Progenitor cell of endocrine pancreas (in vitro differentiated cells): Measurements from ENCODE around the gene DBP. TPM values are rescaled to one million over a fixed set of nuclear protein-coding genes. Genes with fewer than 3 reads are reported as not detected.

ENCODE experiments used
- DNase-seq: peaks from one replicate; pipeline ENCODE4 v3.0.0; 2021; ENCODE audit warnings: low spot score; ENCODE audit not compliant: unreplicated experiment
- H3K27ac Mint-ChIP-seq: 2 replicates; pipeline ENCODE4 v1.8.0; 2021; ENCODE audit warnings: mild to moderate bottlenecking, moderate library complexity, mixed read lengths
- H3K27me3 Mint-ChIP-seq: 2 replicates; pipeline ENCODE4 v1.8.0; 2021; ENCODE audit warnings: mixed read lengths
- H3K36me3 Mint-ChIP-seq: 2 replicates; pipeline ENCODE4 v1.8.0; 2022; ENCODE audit warnings: mixed read lengths; ENCODE audit not compliant: insufficient read depth
- H3K4me1 Mint-ChIP-seq: 2 replicates; pipeline ENCODE4 v1.8.0; 2021; ENCODE audit warnings: low read depth, mixed read lengths
- H3K4me3 Mint-ChIP-seq: 2 replicates; pipeline ENCODE4 v1.8.0; 2021; ENCODE audit warnings: low read depth, mild to moderate bottlenecking, moderate library complexity, mixed read lengths
- H3K9me3 Mint-ChIP-seq: 2 replicates; pipeline ENCODE4 v1.8.0; 2021; ENCODE audit warnings: low read depth, mixed read lengths
- total RNA-seq: library from RNA; stranded (reverse); gene quantifications from 2 replicates; pipeline ENCODE4 v1.2.1, GENCODE V29; 2021
- TF ChIP-seq, protein P1 (sequence below): fragments of 200-600 bp; sonication (generic); IDR thresholded peaks from one replicate; pipeline ENCODE4 v1.5.0; 2021; ENCODE audit warnings: antibody characterized with exemption, mild to moderate bottlenecking; ENCODE audit not compliant: unreplicated experiment

The DBP gene
- total RNA-seq, 1 donor from 2014 or later = 5.3 TPM

DNA sequence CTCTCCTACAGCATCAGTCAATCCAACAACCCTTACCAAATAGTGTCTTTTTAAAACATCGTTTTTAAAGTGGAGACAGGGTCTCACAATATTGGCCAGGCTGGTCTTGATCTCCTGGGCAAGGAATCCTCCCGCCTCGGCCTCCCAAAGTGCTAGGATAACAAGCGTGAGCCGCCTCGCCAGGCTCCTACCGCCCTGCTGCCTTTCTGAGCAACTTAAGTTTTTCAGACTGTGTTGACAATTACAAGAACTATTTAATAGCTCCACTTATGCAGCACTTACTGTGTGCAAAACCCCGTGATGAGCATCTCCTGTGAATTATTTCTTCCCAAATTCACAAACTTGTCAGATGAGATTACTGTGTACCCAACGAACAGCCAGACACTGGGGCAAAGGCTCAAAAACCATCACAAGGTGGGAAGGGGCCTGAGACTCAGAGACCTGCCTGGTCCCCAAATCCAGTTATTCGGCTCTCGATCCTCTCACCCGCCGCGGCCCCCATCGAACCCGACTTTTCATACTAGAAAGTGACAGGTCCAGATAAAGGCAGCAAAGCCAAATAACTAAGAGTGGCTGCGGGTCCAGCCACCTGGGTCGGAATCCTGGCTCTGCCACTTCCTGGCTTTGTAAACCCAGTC is 18.8 kb downstream of the DBP start:
- Mint-ChIP-seq H3K4me1 (peaks cover 37% of the 10 kb centered on the region), H3K27me3 (no peaks in the 10 kb centered on the region), H3K36me3 (peaks cover 11% of the 10 kb centered on the region), H3K9me3 (no peaks in the 10 kb centered on the region), H3K4me3 (peak overlapping the region; percentile 93), H3K27ac (peak overlapping the region; percentile 99)
- DNase-seq = no peak
- TF ChIP-seq, protein P1, sequence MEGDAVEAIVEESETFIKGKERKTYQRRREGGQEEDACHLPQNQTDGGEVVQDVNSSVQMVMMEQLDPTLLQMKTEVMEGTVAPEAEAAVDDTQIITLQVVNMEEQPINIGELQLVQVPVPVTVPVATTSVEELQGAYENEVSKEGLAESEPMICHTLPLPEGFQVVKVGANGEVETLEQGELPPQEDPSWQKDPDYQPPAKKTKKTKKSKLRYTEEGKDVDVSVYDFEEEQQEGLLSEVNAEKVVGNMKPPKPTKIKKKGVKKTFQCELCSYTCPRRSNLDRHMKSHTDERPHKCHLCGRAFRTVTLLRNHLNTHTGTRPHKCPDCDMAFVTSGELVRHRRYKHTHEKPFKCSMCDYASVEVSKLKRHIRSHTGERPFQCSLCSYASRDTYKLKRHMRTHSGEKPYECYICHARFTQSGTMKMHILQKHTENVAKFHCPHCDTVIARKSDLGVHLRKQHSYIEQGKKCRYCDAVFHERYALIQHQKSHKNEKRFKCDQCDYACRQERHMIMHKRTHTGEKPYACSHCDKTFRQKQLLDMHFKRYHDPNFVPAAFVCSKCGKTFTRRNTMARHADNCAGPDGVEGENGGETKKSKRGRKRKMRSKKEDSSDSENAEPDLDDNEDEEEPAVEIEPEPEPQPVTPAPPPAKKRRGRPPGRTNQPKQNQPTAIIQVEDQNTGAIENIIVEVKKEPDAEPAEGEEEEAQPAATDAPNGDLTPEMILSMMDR = no peak

DNA sequence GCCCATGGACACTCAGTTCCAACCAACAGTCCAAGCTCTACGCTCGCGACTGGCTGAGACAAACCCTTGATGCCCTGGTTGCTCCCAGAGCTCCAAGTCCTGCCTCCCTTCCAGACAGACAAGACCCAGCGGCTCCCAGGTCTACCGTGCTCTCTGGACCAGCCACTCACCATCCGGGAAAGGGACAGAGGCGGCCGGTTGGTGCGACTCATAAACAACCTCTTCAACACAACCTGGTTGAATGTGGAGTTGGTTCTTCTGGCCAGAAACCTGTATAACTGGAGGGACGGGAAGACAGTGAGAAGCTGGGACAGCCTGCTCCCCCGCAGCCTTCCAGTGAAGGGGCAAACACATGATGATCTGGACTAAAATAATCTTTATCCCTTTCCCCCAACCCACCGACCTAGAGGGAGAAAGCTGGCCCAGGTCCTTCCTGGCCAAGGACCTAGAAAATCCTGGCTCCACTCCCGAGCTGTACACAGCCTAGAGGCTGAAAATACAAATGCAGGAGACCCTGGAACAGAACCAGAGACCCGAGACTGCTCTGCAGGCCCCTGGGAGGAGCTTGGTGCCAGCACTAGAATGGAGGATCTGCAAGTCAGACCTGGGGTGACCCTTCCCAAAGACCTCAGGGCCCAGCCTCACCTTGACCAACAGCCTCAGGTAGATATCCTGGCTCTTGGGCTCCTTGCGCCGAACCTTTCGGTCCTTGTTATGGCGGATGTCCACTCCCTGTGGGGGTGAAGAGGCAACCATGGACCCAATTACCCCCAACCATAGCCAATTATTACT is 19.8 kb downstream of the DBP start:
- H3K4me1 Mint-ChIP-seq = peaks cover 35% of the 10 kb centered on the region
- peaks cover 11% of the 10 kb centered on the region for H3K36me3 Mint-ChIP-seq
- no peak for DNase-seq
- H3K9me3 Mint-ChIP-seq = no peaks in the 10 kb centered on the region
- H3K27ac Mint-ChIP-seq = peak overlapping the region; percentile 99
- H3K4me3 Mint-ChIP-seq = peak overlapping the region; percentile 93
- no peaks in the 10 kb centered on the region for H3K27me3 Mint-ChIP-seq
- TF ChIP-seq, protein P1 = no peak

DNA sequence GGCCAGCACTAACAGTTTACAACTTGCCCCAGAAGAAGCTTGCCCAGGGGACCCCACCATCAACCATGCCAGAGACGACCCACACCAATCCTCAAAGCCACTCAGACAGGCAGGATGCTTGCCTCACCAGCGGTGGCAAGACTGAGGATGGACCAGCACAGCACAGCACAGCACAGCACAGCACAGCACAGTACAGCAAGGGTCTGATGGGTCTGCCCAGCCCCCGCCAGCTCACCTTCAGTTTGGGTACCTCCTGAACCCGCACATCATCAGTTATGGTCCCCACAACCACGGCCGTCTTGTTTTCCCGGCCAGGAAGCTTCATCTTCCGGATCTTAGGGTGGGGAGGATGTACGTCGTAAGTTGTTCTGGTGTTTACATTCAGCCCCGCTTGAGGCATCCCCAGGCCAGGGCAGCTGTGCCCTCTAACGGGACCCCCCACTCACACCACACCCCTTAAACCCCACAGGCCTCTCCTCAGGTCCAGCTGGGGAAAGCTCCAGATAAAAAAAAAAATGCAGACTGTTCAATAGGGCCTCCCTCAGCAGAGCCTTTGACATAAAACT is 20.6 kb downstream of the DBP start:
- Mint-ChIP-seq H3K9me3 (no peaks in the 10 kb centered on the region), H3K4me1 (peaks cover 34% of the 10 kb centered on the region), H3K36me3 (peaks cover 11% of the 10 kb centered on the region), H3K27me3 (no peaks in the 10 kb centered on the region), H3K4me3 (peak overlapping the region; percentile 61), H3K27ac (no peak overlapping the region)
- TF ChIP-seq, protein P1 = no peak
- DNase-seq = no peak

DNA sequence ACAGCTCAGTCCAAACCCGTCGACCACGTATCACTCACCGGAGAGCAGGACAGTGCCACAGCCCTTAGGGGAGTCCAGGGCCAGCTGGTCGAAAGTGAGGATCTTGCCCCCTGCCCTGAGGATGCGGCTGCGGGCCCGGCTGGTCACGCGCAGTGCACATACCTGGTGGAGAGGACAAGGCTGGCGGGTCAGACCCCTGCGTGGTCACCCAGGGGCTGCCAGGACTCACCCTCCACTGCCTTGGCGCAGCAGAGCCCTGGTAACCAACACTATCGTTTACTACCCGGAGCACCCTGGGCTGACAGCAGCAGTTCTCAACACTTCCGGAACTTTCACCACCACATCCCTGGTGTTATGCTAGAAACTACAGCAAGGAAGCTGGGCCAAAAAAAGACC is 21.1 kb downstream of the DBP start:
- peak overlapping the region; percentile 61 for H3K4me3 Mint-ChIP-seq
- H3K27me3 Mint-ChIP-seq = no peaks in the 10 kb centered on the region
- H3K9me3 Mint-ChIP-seq = no peaks in the 10 kb centered on the region
- no peak overlapping the region for H3K27ac Mint-ChIP-seq
- no peak for DNase-seq
- peaks cover 11% of the 10 kb centered on the region for H3K36me3 Mint-ChIP-seq
- H3K4me1 Mint-ChIP-seq = peaks cover 32% of the 10 kb centered on the region
- TF ChIP-seq, protein P1 = no peak

DNA sequence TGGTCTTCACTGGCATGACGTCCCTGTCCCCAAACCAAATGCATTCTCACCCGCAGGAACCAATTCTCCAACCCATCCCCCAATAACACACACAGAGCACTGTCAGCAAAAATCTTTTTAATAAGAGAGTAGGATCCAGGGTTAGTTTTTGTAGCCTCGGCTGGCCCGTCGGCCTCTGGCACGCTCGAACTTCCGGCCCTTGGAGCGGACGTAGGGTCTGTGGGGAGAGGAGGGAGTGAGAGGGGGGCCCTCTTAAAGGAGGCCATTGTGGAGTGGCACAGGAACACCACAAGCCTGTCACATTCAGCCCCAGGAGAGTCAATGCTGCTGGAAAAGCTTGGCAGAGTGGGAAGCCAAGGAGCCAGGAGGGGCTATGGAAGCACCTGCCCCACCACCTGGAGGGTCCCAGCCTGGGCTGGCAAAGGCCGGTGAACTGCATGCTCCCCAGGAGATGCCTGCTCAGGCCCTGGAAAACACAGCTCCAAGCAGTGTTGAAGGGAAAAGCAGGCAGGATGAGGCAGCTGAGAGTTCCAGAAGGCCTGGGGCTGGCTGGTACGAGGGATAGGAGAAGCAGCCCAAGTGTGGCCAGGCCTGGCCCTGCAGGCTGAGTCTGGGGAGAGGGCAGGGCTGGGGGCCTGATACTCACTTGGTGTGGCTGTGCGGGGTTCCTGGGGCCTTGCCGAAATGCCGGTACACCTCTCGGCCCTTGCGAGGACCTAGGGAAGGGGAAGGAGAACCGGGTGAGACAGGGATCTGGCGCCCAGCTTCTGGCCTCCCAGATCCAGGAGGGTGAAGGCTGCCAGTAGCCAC is 21.7 kb downstream of the DBP start:
- Mint-ChIP-seq H3K4me1 (peaks cover 32% of the 10 kb centered on the region), H3K36me3 (peaks cover 11% of the 10 kb centered on the region), H3K27ac (peak overlapping the region; percentile 82), H3K4me3 (peak overlapping the region; percentile 44), H3K27me3 (no peaks in the 10 kb centered on the region), H3K9me3 (no peaks in the 10 kb centered on the region)
- DNase-seq = no peak
- TF ChIP-seq, protein P1 = no peak
